H9 (cell line): Measurements from ENCODE around the gene PDCD11. TPM values are rescaled to one million over a fixed set of nuclear protein-coding genes. Genes with fewer than 3 reads are reported as not detected.

ENCODE experiments used
- DNase-seq: peaks from one replicate; pipeline ENCODE4 v3.0.0-alpha.2; 2017
- H2AFZ ChIP-seq: one replicate; pipeline ENCODE4 v1.6.1; 2013; ENCODE audit warnings: mild to moderate bottlenecking, low read length, control low read depth, moderate library complexity
- H2AK5ac ChIP-seq: 2 replicates; pipeline ENCODE4 v1.6.1; 2013; ENCODE audit warnings: low read length, control low read depth, mixed read lengths; ENCODE audit not compliant: insufficient read length
- H2BK120ac ChIP-seq: one replicate; pipeline ENCODE4 v1.6.1; 2013; ENCODE audit warnings: low read depth, mild to moderate bottlenecking, low read length, control low read depth, inconsistent platforms; ENCODE audit not compliant: poor library complexity, severe bottlenecking
- H2BK12ac ChIP-seq: 2 replicates; pipeline ENCODE4 v1.6.1; 2013; ENCODE audit warnings: low read length, control low read depth, mixed read lengths, low read depth; ENCODE audit not compliant: insufficient read length
- H2BK15ac ChIP-seq: 2 replicates; pipeline ENCODE4 v1.6.1; 2013; ENCODE audit warnings: low read depth, low read length, control low read depth
- H2BK20ac ChIP-seq: one replicate; pipeline ENCODE4 v1.6.1; 2013; ENCODE audit warnings: low read depth, mild to moderate bottlenecking, low read length, control low read depth, inconsistent platforms; ENCODE audit not compliant: poor library complexity, severe bottlenecking
- H2BK5ac ChIP-seq: 2 replicates; pipeline ENCODE4 v1.6.1; 2013; ENCODE audit warnings: low read length, control low read depth, mixed read lengths; ENCODE audit not compliant: insufficient read length
- H3K14ac ChIP-seq: 2 replicates; pipeline ENCODE4 v1.6.1; 2013; ENCODE audit warnings: low read length, control low read depth; ENCODE audit not compliant: insufficient read depth
- H3K18ac ChIP-seq: 2 replicates; pipeline ENCODE4 v1.6.1; 2013; ENCODE audit warnings: low read depth, mild to moderate bottlenecking, mixed read lengths, low read length, control low read depth; ENCODE audit not compliant: insufficient read length
- H3K23ac ChIP-seq: 2 replicates; pipeline ENCODE4 v1.6.1; 2013; ENCODE audit warnings: low read length, control low read depth, mixed read lengths, low read depth; ENCODE audit not compliant: insufficient read length
- H3K23me2 ChIP-seq: 2 replicates; pipeline ENCODE4 v1.6.1; 2013; ENCODE audit warnings: low read depth, mild to moderate bottlenecking, mixed read lengths, low read length, control low read depth; ENCODE audit not compliant: insufficient read length, poor library complexity, severe bottlenecking
- H3K27ac ChIP-seq: 2 replicates; pipeline ENCODE4 v1.5.1; 2013; ENCODE audit warnings: low read length, control low read depth, mixed read lengths, low read depth; ENCODE audit not compliant: insufficient read length
- H3K27me3 ChIP-seq: 2 replicates; pipeline ENCODE4 v1.6.1; 2013; ENCODE audit warnings: low read length, control low read depth, inconsistent platforms; ENCODE audit not compliant: insufficient read depth
- H3K4ac ChIP-seq: 2 replicates; pipeline ENCODE4 v1.6.1; 2013; ENCODE audit warnings: low read depth, mild to moderate bottlenecking, control low read depth, inconsistent platforms, low read length, moderate library complexity
- H3K4me1 ChIP-seq: 2 replicates; pipeline ENCODE4 v1.6.1; 2013; ENCODE audit warnings: low read length, control low read depth, inconsistent platforms; ENCODE audit not compliant: insufficient read depth
- H3K4me2 ChIP-seq: 2 replicates; pipeline ENCODE4 v1.6.1; 2013; ENCODE audit warnings: low read length, control low read depth, mixed read lengths; ENCODE audit not compliant: insufficient read length, insufficient read depth
- H3K56ac ChIP-seq: 2 replicates; pipeline ENCODE4 v1.6.1; 2013; ENCODE audit warnings: low read depth, mild to moderate bottlenecking, mixed read lengths, low read length, control low read depth; ENCODE audit not compliant: insufficient read length
- H3K79me1 ChIP-seq: 2 replicates; pipeline ENCODE4 v1.6.1; 2013; ENCODE audit warnings: low read depth, mild to moderate bottlenecking, moderate library complexity, low read length, control low read depth, inconsistent platforms; ENCODE audit not compliant: insufficient read depth, poor library complexity, severe bottlenecking
- H3K79me2 ChIP-seq: 2 replicates; pipeline ENCODE4 v1.6.1; 2013; ENCODE audit warnings: low read length, control low read depth, inconsistent platforms; ENCODE audit not compliant: insufficient read depth
- H3K9ac ChIP-seq: 2 replicates; pipeline ENCODE4 v1.6.1; 2013; ENCODE audit warnings: low read length, control low read depth, mixed read lengths; ENCODE audit not compliant: insufficient read length; ENCODE audit errors: extremely low read depth
- H3K9me3 ChIP-seq: one replicate; pipeline ENCODE4 v1.6.1; 2013; ENCODE audit warnings: low read depth, low read length, inconsistent platforms; ENCODE audit not compliant: control insufficient read depth
- H3T11ph ChIP-seq: one replicate; pipeline ENCODE4 v1.6.1; 2013; ENCODE audit warnings: mild to moderate bottlenecking, low read length, control low read depth, inconsistent platforms
- H4K20me1 ChIP-seq: one replicate; pipeline ENCODE4 v1.6.1; 2013; ENCODE audit not compliant: control insufficient read depth, insufficient read length, insufficient read depth
- H4K5ac ChIP-seq: 2 replicates; pipeline ENCODE4 v1.6.1; 2013; ENCODE audit warnings: low read depth, mild to moderate bottlenecking, mixed read lengths, low read length, control low read depth; ENCODE audit not compliant: insufficient read length
- H4K8ac ChIP-seq: replicated peaks from 2 replicates; pipeline ENCODE4 v1.6.1; 2013; ENCODE audit warnings: low read length, control low read depth, mixed read lengths, low read depth; ENCODE audit not compliant: insufficient read length
- H4K91ac ChIP-seq: 2 replicates; pipeline ENCODE4 v1.6.1; 2013; ENCODE audit warnings: low read depth, mild to moderate bottlenecking, moderate library complexity, mixed read lengths, low read length, control low read depth; ENCODE audit not compliant: insufficient read length
- H3K27ac Mint-ChIP-seq, 3 experiments: 2 replicates in 2 of 3; 3 replicates in 1 of 3; pipeline ENCODE4 v1.8.0; 2020 to 2021; ENCODE audit warnings: mixed read lengths in 3 of 3, mild to moderate bottlenecking in 1 of 3, moderate library complexity in 1 of 3
- H3K27me3 Mint-ChIP-seq: 2 replicates; pipeline ENCODE4 v1.8.0; 2021; ENCODE audit warnings: low read depth, mild to moderate bottlenecking, moderate library complexity, mixed read lengths
- H3K36me3 Mint-ChIP-seq, 3 experiments: 2 replicates in 2 of 3; 3 replicates in 1 of 3; pipeline ENCODE4 v1.8.0; 2020 to 2021; ENCODE audit warnings: low read depth in 3 of 3, mixed read lengths in 3 of 3; ENCODE audit not compliant: insufficient read depth in 1 of 3
- H3K4me1 Mint-ChIP-seq, 2 experiments: 2 replicates each; pipeline ENCODE4 v1.8.0; 2020; ENCODE audit warnings: mixed read lengths in 2 of 2
- H3K4me3 Mint-ChIP-seq, 2 experiments: 2 replicates in 1 of 2; 3 replicates in 1 of 2; pipeline ENCODE4 v1.8.0; 2020 to 2021; ENCODE audit warnings: mild to moderate bottlenecking in 2 of 2, mixed read lengths in 2 of 2, moderate library complexity in 1 of 2
- H3K9me3 Mint-ChIP-seq, 2 experiments: 2 replicates in 1 of 2; 3 replicates in 1 of 2; pipeline ENCODE4 v1.8.0; 2020; ENCODE audit warnings: mild to moderate bottlenecking in 2 of 2, mixed read lengths in 2 of 2, moderate library complexity in 1 of 2
- CTCF ChIP-seq: fragments of 200-600 bp; sonication (generic); conservative IDR thresholded peaks from 3 replicates; pipeline ENCODE4 v1.8.0; 2021; ENCODE audit warnings: antibody characterized with exemption, mild to moderate bottlenecking
- whole genome bisulfite sequencing: extraction: QIAGEN DNeasy Blood & Tissue Kit; methylation state at CpG from one replicate; pipeline ENCODE4 v1.1.7; 2013; ENCODE audit warnings: missing lambda C conversion rate, low lambda C conversion rate, mixed read lengths; ENCODE audit not compliant: insufficient read length; ENCODE audit errors: extremely low coverage; 5-methylcytosine and 5-hydroxymethylcytosine counted together
- total RNA-seq: library from RNA; stranded (reverse); gene quantifications from 2 replicates; pipeline ENCODE4 v1.2.1, GENCODE V29; 2021

The PDCD11 gene
- total RNA-seq, 1 experiment from 2014 or later: 99.5 TPM

- H3K27ac Mint-ChIP-seq: peak within 1 kb of the TSS; percentile 80 to 97 (median 91); a peak in 5 of 7 replicates
- no peaks in the 10 kb centered on the region for H3K9me3 Mint-ChIP-seq
- no peaks in the 10 kb centered on the region for H3K27me3 ChIP-seq
- peak within 1 kb of the TSS; percentile 90 to 95 for H3K4me3 Mint-ChIP-seq
- H3K4me1 ChIP-seq: no peaks in the 10 kb centered on the region
- H2BK20ac ChIP-seq: peak within 1 kb of the TSS; percentile 96
- TF ChIP-seq CTCF: no peak
- no peak within 1 kb of the TSS for H3K56ac ChIP-seq
- H3K9me3 ChIP-seq: no peaks in the 10 kb centered on the region
- no peak within 1 kb of the TSS for H3K4ac ChIP-seq
- H3K79me1 ChIP-seq: no peaks in the 10 kb centered on the region
- no peak within 1 kb of the TSS for H2BK5ac ChIP-seq
- H4K5ac ChIP-seq: no peak within 1 kb of the TSS
- H4K91ac ChIP-seq: no peak within 1 kb of the TSS
- H2BK120ac ChIP-seq: no peak within 1 kb of the TSS
- no peak within 1 kb of the TSS for H3T11ph ChIP-seq
- H2AK5ac ChIP-seq: no peak within 1 kb of the TSS
- H3K18ac ChIP-seq: peak within 1 kb of the TSS; percentile 88
- no peaks in the 10 kb centered on the region for H4K20me1 ChIP-seq
- peak; percentile 92 for DNase-seq
- peak within 1 kb of the TSS; percentile 26 for H3K27ac ChIP-seq
- H4K8ac ChIP-seq: no peak within 1 kb of the TSS
- no CpG with 5 or more reads among the region's 82 CpGs for WGBS
- peaks cover 0 to 10% of the 10 kb centered on the region in 2 experiments; a peak in 2 of 4 replicates for H3K4me1 Mint-ChIP-seq
- H3K79me2 ChIP-seq: peaks cover 2% of the 10 kb centered on the region; the same call in 1 of the 2 replicates
- H3K36me3 Mint-ChIP-seq: peaks cover 4 to 22% (median 21%) of the 10 kb centered on the region in 3 experiments; a peak in 6 of 7 replicates
- H3K9ac ChIP-seq: peak within 1 kb of the TSS; percentile 69
- H2BK15ac ChIP-seq: no peak within 1 kb of the TSS
- H3K14ac ChIP-seq: peak within 1 kb of the TSS; percentile 89; the same call in 1 of the 2 replicates
- no peaks in the 10 kb centered on the region for H3K27me3 Mint-ChIP-seq
- peak within 1 kb of the TSS; percentile 97 for H2AFZ ChIP-seq
- H3K23ac ChIP-seq: no peak within 1 kb of the TSS
- H2BK12ac ChIP-seq: no peak within 1 kb of the TSS
- H3K23me2 ChIP-seq: peaks cover 4% of the 10 kb centered on the region
- H3K4me2 ChIP-seq: peak within 1 kb of the TSS; percentile 84
Observed at GRCh38 chr10:103350517-103351260, 45.7 kb upstream of the PDCD11 start, which contains the start of gene PCGF6. TSS of gene PCGF6 (minus strand) at chr10:103351140. CDS start at chr10:103351066, 74 bp downstream.
